GM12873 (cell line): ENCODE measurements around the gene MFSD2A.

ENCODE experiments used
- CTCF ChIP-seq: IDR thresholded peaks from 2 replicates; pipeline ENCODE4 v1.5.1; 2012; ENCODE audit warnings: low read depth, mild to moderate bottlenecking, moderate library complexity, low read length, control low read depth; ENCODE audit not compliant: insufficient read depth; ENCODE audit errors: missing control alignments

The MFSD2A gene

GRCh38 chr1:39944410-39945112 is 10.4 kb upstream of the MFSD2A start:
- TF ChIP-seq CTCF, result no peak

GRCh38 chr1:39946216-39946615 is 8.7 kb upstream of the MFSD2A start:
- TF ChIP-seq CTCF, result no peak

- no peak for TF ChIP-seq CTCF
These were observed 7.7 kb upstream of the MFSD2A start for GRCh38 chr1:39947260-39947659.

GRCh38 chr1:39949891-39950290 is 5.1 kb upstream of the MFSD2A start:
- TF ChIP-seq CTCF, result no peak

- TF ChIP-seq CTCF, result no peak
These were observed 3.0 kb upstream of the MFSD2A start for GRCh38 chr1:39951926-39952325.

DNA sequence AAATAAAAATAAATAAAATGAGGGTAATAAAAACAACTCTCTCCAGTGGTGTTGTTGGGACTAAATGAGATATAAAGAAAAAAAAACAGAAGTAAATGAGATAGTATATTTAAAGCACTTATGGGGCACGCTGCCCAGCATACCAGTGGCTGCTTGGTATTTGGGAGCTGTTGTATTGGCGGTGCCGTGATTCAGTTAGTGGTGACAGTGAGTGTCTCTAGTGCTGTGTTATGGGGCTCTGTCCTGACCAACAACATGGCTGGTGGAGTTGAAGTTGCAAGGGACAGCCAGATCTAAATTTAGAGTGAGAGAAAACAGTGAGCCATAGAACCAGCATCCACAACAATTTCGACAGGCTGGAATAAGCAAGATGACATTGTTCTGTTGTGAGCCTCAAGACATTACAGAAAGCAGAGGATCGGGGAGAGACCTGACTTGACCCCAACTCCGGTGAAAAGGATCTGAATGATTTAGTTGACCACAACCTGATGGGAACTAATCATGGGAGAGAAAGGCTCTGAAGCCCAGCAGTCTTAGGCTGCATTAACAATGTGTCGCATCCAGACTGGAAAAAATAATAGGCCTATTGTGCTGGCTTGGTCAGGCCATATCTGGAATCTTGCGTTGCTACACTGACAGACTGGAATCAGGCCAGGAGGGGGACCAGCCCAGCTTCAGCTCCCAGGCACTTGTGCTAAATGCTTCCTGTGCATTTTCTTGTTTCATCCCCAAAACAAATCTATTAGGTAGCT is 2.4 kb upstream of the MFSD2A start:
- TF ChIP-seq CTCF, result no peak

GRCh38 chr1:39954324-39954869 is 548 bp upstream of the MFSD2A start:
- TF ChIP-seq CTCF, result no peak
